GM10266 (cell line): ENCODE results near the gene ANKS6.

Source experiments
- DNase-seq: peaks from one replicate; pipeline ENCODE4 v3.0.0; 2012; ENCODE audit errors: extremely low spot score
- TF ChIP-seq, protein P1 (sequence below): IDR thresholded peaks from 2 replicates; pipeline ENCODE4 v1.5.1; 2012; ENCODE audit warnings: mild to moderate bottlenecking, low read depth; ENCODE audit not compliant: control insufficient read depth, insufficient read depth; ENCODE audit errors: missing control alignments

ANKS6 gene

DNA sequence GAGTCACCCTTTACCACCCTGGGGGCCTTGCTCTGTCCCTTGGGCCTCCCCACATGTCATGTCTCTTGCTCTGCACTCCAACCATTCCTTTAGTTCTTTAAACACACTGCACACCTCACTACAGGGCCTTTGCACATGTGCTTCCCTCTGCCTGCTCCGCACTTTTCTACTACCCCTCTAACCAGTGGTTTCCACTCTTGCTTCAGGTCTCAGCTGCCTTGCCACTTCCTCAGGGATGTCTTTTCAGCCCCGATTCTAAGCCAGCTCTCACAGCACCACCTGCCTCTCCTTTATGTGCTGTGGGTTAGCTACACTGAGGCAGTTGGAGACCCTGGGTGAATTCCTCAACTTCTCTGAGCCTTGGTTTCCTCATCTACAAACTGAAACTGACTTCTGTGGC, 53.0 kb downstream of the ANKS6 start:
- TF ChIP-seq, protein P1, sequence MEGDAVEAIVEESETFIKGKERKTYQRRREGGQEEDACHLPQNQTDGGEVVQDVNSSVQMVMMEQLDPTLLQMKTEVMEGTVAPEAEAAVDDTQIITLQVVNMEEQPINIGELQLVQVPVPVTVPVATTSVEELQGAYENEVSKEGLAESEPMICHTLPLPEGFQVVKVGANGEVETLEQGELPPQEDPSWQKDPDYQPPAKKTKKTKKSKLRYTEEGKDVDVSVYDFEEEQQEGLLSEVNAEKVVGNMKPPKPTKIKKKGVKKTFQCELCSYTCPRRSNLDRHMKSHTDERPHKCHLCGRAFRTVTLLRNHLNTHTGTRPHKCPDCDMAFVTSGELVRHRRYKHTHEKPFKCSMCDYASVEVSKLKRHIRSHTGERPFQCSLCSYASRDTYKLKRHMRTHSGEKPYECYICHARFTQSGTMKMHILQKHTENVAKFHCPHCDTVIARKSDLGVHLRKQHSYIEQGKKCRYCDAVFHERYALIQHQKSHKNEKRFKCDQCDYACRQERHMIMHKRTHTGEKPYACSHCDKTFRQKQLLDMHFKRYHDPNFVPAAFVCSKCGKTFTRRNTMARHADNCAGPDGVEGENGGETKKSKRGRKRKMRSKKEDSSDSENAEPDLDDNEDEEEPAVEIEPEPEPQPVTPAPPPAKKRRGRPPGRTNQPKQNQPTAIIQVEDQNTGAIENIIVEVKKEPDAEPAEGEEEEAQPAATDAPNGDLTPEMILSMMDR = no peak
- DNase-seq = no peak

- TF ChIP-seq, protein P1 = no peak
- DNase-seq = no peak
Observed at GRCh38 chr9:98742325-98743280, 53.8 kb downstream of the ANKS6 start.

DNA sequence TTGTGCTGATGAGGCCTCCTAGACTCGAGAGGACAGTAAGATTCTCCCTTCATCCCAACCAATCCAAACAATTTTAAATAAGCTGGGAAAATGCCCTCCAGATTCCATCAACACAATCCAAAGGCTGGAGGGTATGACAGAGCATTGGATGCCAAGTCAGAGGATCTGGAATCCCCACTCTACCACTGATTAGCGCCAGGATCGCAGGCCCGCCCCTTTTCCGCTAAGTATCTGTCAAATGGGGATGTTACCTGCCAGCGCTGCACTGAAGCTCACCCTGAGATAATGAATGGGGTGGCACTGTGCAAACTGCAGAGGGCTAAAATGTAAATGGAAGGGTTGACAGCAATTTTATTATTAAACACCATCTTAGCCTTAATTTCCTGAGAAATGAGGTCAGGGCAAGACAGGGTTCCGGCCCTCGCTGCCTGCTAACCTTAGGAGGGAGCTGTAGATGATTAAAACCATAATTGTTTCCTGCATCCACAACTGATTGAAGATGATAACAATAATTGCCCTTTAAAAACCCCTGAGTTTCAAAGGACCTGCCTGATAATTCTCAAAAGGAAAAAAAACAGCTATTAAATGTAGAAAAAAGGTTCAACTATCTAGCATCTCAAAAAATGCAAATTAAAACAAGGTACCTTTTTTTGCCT, 56.0 kb downstream of the ANKS6 start:
- DNase-seq = no peak
- TF ChIP-seq, protein P1 = no peak

- DNase-seq = no peak
- TF ChIP-seq, protein P1 = no peak
Observed at GRCh38 chr9:98738741-98739140, 57.6 kb downstream of the ANKS6 start.

DNA sequence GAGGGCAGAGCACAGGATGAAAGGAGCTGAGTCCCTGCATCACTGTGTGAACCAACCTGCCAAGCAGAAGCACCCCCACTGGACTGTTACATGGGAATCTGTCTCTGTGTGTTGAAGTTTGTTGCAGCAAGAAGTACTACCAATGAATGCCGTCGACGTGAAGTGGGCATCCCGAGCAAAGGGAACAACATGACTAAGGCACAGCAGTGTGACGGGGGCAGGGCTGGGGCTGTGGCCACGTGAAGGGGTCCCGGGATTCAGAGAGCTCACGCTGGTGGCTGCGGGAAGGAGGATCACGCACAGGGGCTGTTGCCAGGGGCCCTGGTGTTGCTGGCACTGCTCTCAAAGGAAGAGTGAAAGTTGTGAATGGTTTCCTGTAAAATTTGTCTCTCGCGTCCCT, 60.1 kb downstream of the ANKS6 start:
- no peak for DNase-seq
- TF ChIP-seq, protein P1 = no peak

DNA sequence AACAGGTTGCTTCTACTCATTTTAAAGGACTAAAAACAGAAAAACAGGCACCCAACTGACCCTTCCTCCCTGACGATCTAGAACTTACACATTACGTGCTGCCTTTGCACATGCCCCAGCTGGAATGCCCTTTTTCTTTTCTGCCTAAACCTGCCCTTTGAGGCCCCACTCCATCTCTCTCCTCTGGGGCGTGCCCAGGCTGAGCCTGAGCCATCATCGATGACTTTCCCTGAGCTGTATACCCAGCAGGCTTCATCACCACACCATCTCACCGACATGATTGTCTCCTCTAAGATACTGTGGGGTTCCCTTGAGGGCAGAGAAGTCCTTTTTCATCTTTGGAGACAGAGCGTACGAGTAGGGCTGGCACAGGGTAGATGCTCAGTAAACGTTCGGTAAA, 63.6 kb downstream of the ANKS6 start:
- TF ChIP-seq, protein P1 = no peak
- DNase-seq = no peak

DNA sequence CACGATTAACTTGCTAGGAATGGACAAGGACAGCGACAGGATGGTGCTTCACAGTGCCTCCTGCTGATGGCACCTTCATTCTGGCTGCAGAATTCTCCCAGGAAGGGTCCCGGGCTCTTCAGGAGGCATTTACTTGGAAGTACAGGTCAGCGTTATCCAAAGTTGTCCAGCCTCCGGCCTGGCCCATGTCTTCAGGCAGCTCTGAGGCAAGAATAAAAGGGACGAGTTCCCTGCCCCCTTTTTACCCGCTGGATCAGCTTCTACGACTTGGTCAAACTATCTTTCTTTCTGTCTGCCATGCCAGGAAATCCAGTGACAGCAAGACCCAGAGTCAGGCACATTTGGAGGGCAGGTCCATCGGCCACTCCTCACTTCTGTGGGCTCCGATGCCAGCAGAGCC, 64.3 kb downstream of the ANKS6 start:
- no peak for DNase-seq
- TF ChIP-seq, protein P1 = no peak
